ENCODE results near the gene RNF220. TPM values are rescaled to one million over a fixed set of nuclear protein-coding genes. Genes with fewer than 3 reads are reported as not detected.
A peak's percentile ranks its signal among the peaks of the same experiment; 100 is the strongest.

The RNF220 gene
- total and polyA plus RNA-seq, 10 donors, result 59.0 to 126 (median 71.7) TPM

DNA sequence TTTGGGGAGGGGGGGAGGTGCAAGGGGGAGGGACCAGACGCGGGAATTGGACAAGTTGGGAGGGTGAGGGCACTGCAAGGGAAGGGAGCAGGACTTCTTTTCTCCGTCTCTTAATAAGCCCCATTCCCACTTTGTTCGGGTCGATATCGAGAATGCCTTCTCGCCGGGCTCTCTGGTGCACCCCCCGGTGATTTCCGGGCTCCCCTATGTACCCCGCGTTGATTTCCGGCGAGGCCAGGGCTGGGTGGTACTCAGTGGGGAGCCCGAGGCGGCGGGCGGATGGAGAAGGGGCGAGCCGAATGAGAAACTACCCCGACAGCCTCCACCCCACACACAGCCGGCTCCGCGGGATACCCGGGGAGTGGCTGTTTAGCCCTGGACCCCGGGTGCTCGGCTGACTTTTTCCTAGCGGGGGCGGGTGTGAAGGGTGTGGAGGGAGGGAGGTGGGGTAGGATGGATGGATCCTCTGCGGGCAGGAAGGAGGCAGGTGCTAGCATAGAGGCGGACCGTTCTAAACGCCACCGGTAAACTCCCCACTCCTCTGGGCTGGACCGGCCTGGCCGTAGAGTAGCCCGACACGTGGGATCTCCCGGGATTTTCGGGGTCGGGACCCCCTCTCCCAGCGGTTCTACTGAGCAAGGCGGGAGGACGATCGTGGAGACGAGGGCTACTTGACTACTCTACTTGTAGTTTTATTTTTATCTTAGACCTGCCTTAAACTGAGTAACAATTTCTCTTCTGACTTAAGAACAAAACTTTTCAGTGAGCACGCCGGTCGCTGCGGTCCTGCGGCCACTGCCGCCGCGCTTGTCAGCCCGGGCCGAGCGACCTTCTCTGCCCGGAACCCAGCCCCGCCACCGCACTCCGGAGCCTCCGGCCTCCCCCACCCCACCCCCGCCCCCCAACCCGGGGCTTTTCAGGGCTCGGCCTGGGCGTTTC, 1.0 kb downstream of the RNF220 start:
- Histone ChIP-seq H3K4me3 (peak overlapping the region; percentile 16 to 72 (median 44)), H3K4me1 (peaks cover 27 to 55% (median 49%) of the 10 kb centered on the region in 6 donors), H3K9me3 (no peaks in the 10 kb centered on the region), H3K36me3 (no peaks in the 10 kb centered on the region), H3K27me3 (replicated peaks in 1 of 7) (peaks cover 14 to 100% (median 96%) of the 10 kb centered on the region in 7 donors), H3K27ac (no peak overlapping the region)
- DNase-seq, result peak; percentile 83
- 0 to 1% (median 1%) methylated on average over 44 to 66 of the region's 66 CpGs for WGBS, 5 donors
- intact Hi-C loops (cut with DNase I; ENCODE audit: low total_unique reads), result no loop called here
- TF ChIP-seq POLR2A (IDR thresholded peaks at IDR 0.05), result no peak
- TF ChIP-seq POLR2AphosphoS5 (IDR thresholded peaks at IDR 0.05), result no peak
- TF ChIP-seq, protein P1, sequence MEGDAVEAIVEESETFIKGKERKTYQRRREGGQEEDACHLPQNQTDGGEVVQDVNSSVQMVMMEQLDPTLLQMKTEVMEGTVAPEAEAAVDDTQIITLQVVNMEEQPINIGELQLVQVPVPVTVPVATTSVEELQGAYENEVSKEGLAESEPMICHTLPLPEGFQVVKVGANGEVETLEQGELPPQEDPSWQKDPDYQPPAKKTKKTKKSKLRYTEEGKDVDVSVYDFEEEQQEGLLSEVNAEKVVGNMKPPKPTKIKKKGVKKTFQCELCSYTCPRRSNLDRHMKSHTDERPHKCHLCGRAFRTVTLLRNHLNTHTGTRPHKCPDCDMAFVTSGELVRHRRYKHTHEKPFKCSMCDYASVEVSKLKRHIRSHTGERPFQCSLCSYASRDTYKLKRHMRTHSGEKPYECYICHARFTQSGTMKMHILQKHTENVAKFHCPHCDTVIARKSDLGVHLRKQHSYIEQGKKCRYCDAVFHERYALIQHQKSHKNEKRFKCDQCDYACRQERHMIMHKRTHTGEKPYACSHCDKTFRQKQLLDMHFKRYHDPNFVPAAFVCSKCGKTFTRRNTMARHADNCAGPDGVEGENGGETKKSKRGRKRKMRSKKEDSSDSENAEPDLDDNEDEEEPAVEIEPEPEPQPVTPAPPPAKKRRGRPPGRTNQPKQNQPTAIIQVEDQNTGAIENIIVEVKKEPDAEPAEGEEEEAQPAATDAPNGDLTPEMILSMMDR (IDR thresholded peaks at IDR 0.05 in 8 of 11, conservative IDR thresholded peaks at IDR 0.05 in 3 of 11), result no peak

DNA sequence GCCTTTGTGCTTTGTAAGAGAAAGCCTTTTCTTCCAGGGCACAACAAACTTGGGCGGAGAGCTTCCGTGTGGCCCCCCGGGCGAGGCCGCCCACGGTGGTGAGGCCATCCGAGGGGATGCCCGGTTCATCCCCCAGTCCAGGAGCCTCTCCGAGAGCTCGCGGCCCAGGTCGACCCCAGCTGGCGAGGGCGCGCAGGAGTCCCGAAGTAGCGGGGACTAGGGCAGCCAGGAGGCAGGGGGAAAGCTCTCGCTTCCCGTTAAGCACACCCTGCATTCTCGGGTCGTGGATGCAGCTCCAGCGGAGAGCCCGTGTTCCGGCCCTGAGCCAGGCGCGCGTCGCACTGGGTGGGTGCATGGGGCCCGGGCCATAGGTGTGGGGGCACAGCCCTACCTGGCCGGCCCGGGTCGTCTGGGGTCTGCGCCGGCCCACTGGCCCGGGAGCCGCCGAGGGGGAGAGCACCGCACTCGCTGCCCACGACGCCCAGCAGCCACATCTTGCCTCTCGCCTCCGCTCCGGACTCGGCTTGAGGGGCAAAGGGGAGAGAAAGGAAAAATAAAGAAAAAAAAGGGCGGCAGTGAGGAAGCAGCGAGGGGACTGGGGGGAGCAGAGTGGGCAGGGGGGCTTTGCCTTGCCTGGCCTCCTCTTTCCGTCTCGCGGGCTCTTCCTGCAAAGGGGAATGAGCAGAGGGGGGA, 1.8 kb downstream of the RNF220 start:
- Histone ChIP-seq H3K4me1 (peaks cover 27 to 55% (median 49%) of the 10 kb centered on the region in 6 donors), H3K27ac (no peak overlapping the region), H3K9me3 (no peaks in the 10 kb centered on the region), H3K27me3 (replicated peaks in 1 of 7) (peaks cover 14 to 100% (median 100%) of the 10 kb centered on the region in 7 donors), H3K36me3 (no peaks in the 10 kb centered on the region), H3K4me3 (peak overlapping the region; percentile 16 to 72 (median 44))
- intact Hi-C loops (cut with DNase I; ENCODE audit: low total_unique reads), result no loop called here
- no peak for TF ChIP-seq POLR2A (IDR thresholded peaks at IDR 0.05)
- TF ChIP-seq, protein P1 (IDR thresholded peaks at IDR 0.05 in 8 of 11, conservative IDR thresholded peaks at IDR 0.05 in 3 of 11), result no peak
- TF ChIP-seq POLR2AphosphoS5 (IDR thresholded peaks at IDR 0.05), result peak in 1 of 3 donors; percentile 26
- WGBS, 5 donors, result 0 to 2% (median 1%) methylated on average over 33 to 50 of the region's 50 CpGs
- DNase-seq, result peak; percentile 84

DNA sequence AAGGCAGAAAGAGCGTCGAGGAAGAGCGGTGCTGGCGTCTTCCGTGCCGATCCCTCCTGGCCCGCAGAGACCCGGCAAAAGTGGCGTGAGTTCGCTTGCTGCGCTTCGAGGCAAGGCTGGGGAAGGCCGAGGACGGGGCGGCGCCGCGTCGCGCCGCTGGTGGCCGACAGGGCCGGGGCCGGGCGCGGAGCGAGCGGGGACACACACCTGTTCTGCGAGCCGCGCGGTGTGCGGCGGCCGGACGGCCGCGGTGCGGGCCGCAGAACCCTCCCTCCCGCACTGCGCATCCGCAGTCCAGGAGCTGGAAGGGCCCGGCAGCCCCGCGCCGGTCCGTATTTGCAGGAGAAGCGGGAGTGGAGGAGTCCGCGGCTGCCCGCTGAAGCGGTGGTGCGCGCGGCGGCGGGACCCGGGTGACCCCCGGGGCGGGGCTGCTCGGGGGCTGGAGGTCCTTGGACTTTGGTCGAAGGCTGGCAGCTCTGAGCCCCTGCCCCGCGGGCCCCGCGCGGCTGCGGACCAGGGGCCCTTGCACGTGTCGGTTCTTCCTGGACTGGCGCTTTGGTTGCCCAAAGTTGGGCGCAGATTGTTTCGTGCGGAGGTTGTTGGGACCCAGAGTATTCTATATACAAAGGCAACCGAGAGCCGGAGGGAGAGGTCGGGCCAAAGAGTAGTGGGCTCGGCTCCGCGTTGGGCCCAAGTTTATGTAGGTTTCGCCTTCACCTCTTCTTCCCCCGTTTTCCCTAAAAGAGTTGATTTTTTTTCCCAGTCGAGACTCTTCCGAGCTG, 2.6 kb downstream of the RNF220 start:
- H3K36me3 ChIP-seq, result no peaks in the 10 kb centered on the region
- DNase-seq, result peak; percentile 81
- H3K27me3 ChIP-seq (replicated peaks in 1 of 7), result peaks cover 14 to 100% (median 100%) of the 10 kb centered on the region in 7 donors
- no peaks in the 10 kb centered on the region for H3K9me3 ChIP-seq
- peaks cover 27 to 55% (median 49%) of the 10 kb centered on the region in 6 donors for H3K4me1 ChIP-seq
- 1 to 9% (median 2%) methylated on average over 40 to 85 of the region's 85 CpGs for WGBS, 5 donors
- peak overlapping the region in 7 of 8 donors; percentile 31 to 72 (median 45) for H3K4me3 ChIP-seq
- intact Hi-C loops (cut with DNase I; ENCODE audit: low total_unique reads), result no loop called here
- H3K27ac ChIP-seq, result no peak overlapping the region
- TF ChIP-seq POLR2A (IDR thresholded peaks at IDR 0.05) (no peak), POLR2AphosphoS5 (IDR thresholded peaks at IDR 0.05) (peak in 1 of 3 donors; percentile 16)
- TF ChIP-seq, protein P1 (IDR thresholded peaks at IDR 0.05 in 8 of 11, conservative IDR thresholded peaks at IDR 0.05 in 3 of 11), result no peak

All from spleen (tissue), 11 donors.